ENCODE data around the gene ANKRD1. TPM values are rescaled to one million over a fixed set of nuclear protein-coding genes. Genes with fewer than 3 reads are reported as not detected.

Gene ANKRD1
- total and polyA plus RNA-seq, 2 donors (not counting 1 experiment from before 2014, with no cell fraction given), result not detected

DNA sequence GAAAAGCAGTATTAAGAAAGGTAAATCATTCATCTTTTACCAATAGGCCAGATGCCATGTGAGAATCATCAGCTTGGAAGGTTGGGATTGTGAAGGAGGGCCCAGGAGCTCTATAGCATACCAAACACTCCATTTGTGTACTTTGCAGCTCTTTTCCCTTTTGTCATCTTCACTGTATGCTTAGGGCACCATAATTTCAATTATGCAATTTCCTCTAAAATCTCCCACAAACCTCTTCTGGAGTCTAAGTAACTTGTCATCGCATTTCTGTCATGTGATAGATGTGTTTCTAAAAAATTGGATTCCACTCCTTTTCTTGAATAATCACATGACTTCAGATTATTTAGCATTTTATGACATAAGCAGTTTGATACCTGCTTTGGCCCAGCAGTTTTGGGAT lies 31.3 kb downstream of the ANKRD1 start:
- ATAC-seq (ENCODE audit: low read depth) (no peak), DNase-seq (no peak)
- H3K9ac ChIP-seq (ENCODE audit: low read length), result no peak overlapping the region
- intact Hi-C loops (cut with micrococcal nuclease), result no loop called here
- H3K27me3 ChIP-seq (replicated peaks in 1 of 4; ENCODE audit: control extremely low read depth in 1 of 4, control insufficient read depth in 3 of 4, insufficient read depth in 4 of 4, low read length in 3 of 4), result no peaks in the 10 kb centered on the region
- no peak overlapping the region for H2AFZ ChIP-seq (ENCODE audit: insufficient read depth, low read depth, low read length, poor library complexity, severe bottlenecking)
- H4K20me1 ChIP-seq (ENCODE audit: control insufficient read depth, insufficient read depth, low read length, poor library complexity, severe bottlenecking), result no peaks in the 10 kb centered on the region
- Mint-ChIP-seq H3K4me3 (no peak overlapping the region), H3K9me3 (ENCODE audit: insufficient read depth) (no peaks in the 10 kb centered on the region), H3K4me1 (no peaks in the 10 kb centered on the region), H3K27ac (no peak overlapping the region), H3K27me3 (no peaks in the 10 kb centered on the region)
- H3K4me2 ChIP-seq (replicated peaks; ENCODE audit: low read depth, low read length, poor library complexity, severe bottlenecking), result no peak overlapping the region
- TF ChIP-seq, protein P1, sequence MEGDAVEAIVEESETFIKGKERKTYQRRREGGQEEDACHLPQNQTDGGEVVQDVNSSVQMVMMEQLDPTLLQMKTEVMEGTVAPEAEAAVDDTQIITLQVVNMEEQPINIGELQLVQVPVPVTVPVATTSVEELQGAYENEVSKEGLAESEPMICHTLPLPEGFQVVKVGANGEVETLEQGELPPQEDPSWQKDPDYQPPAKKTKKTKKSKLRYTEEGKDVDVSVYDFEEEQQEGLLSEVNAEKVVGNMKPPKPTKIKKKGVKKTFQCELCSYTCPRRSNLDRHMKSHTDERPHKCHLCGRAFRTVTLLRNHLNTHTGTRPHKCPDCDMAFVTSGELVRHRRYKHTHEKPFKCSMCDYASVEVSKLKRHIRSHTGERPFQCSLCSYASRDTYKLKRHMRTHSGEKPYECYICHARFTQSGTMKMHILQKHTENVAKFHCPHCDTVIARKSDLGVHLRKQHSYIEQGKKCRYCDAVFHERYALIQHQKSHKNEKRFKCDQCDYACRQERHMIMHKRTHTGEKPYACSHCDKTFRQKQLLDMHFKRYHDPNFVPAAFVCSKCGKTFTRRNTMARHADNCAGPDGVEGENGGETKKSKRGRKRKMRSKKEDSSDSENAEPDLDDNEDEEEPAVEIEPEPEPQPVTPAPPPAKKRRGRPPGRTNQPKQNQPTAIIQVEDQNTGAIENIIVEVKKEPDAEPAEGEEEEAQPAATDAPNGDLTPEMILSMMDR (IDR thresholded peaks at IDR 0.05), result no peak
- TF ChIP-seq EZH2 (IDR thresholded peaks at IDR 0.05; ENCODE audit: borderline replicate concordance, insufficient read depth, low read depth, low read length, poor library complexity, severe bottlenecking), result no peak
- ChIA-PET POLR2A (no interaction called here), CTCF (interaction anchor here (0.7 to 3.5 kb wide), 4 partner anchors 10 to 26 kb away, joined by 3 to 18 read pairs (median 4); no protein-coding TSS in a partner anchor)
- H3K36me3 ChIP-seq (replicated peaks in 1 of 2; ENCODE audit: control extremely low read depth in 1 of 2, control insufficient read depth in 1 of 2, extremely low read depth in 1 of 2, insufficient read depth in 2 of 2, low read length in 1 of 2), result peaks cover 0 to 81% of the 10 kb centered on the region in 2 experiments
- no peaks in the 10 kb centered on the region for H3K9me3 ChIP-seq (ENCODE audit: control extremely low read depth in 1 of 3, control insufficient read depth in 2 of 3, insufficient read depth in 1 of 3, low read length in 2 of 3)
- no peaks in the 10 kb centered on the region for H3K4me1 ChIP-seq (ENCODE audit: control insufficient read depth in 2 of 2, insufficient read depth in 2 of 2, low read length in 2 of 2)
- no CpG with 5 or more reads among the region's 1 CpG for WGBS (ENCODE audit: insufficient coverage)
- H3K79me2 ChIP-seq (ENCODE audit: control insufficient read depth, insufficient read depth, low read length), result no peaks in the 10 kb centered on the region
- H3K4me3 ChIP-seq (ENCODE audit: control extremely low read depth in 1 of 5, extremely low read depth in 1 of 5, insufficient read depth in 1 of 5, low read depth in 2 of 5, low read length in 4 of 5), result no peak overlapping the region
- no peak overlapping the region for H3K27ac ChIP-seq (ENCODE audit: low read length in 2 of 2)

DNA sequence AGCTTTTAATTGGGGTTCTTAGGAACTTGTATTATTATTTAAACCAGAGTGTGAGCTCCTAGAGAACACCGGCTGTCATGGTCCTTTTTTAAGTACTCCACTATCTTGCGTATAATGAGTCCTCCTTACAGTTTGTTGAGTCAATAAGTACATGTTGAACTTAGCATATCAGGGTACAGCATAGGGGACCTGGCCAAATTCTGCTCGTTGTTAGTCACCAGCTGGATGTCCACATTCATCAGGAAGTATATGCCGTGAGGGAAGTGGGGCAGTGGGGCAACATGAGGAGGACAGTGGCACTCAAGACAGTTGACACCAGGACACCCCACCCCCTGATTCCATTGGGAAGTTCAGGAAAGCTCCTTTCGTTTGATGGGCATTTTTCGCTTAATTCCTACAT lies 32.5 kb downstream of the ANKRD1 start:
- no peak overlapping the region for H2AFZ ChIP-seq (ENCODE audit: insufficient read depth, low read depth, low read length, poor library complexity, severe bottlenecking)
- DNase-seq, result no peak
- H3K4me2 ChIP-seq (replicated peaks; ENCODE audit: low read depth, low read length, poor library complexity, severe bottlenecking), result no peak overlapping the region
- H3K9ac ChIP-seq (ENCODE audit: low read length), result no peak overlapping the region
- H3K4me1 ChIP-seq (ENCODE audit: control insufficient read depth in 2 of 2, insufficient read depth in 2 of 2, low read length in 2 of 2), result no peaks in the 10 kb centered on the region
- H3K4me3 ChIP-seq (ENCODE audit: control extremely low read depth in 1 of 5, extremely low read depth in 1 of 5, insufficient read depth in 1 of 5, low read depth in 2 of 5, low read length in 4 of 5), result no peak overlapping the region
- intact Hi-C loops (cut with micrococcal nuclease), result no loop called here
- WGBS (ENCODE audit: insufficient coverage), result 100% methylated on average over 2 of the region's 6 CpGs
- H3K79me2 ChIP-seq (ENCODE audit: control insufficient read depth, insufficient read depth, low read length), result no peaks in the 10 kb centered on the region
- peaks cover 0 to 81% of the 10 kb centered on the region in 2 experiments for H3K36me3 ChIP-seq (replicated peaks in 1 of 2; ENCODE audit: control extremely low read depth in 1 of 2, control insufficient read depth in 1 of 2, extremely low read depth in 1 of 2, insufficient read depth in 2 of 2, low read length in 1 of 2)
- no peaks in the 10 kb centered on the region for H3K9me3 ChIP-seq (ENCODE audit: control extremely low read depth in 1 of 3, control insufficient read depth in 2 of 3, insufficient read depth in 1 of 3, low read length in 2 of 3)
- H3K27me3 Mint-ChIP-seq, result no peaks in the 10 kb centered on the region
- no peaks in the 10 kb centered on the region for H3K9me3 Mint-ChIP-seq (ENCODE audit: insufficient read depth)
- H3K4me1 Mint-ChIP-seq, result no peaks in the 10 kb centered on the region
- no peak overlapping the region for H3K4me3 Mint-ChIP-seq
- no peak overlapping the region for H3K27ac Mint-ChIP-seq
- H4K20me1 ChIP-seq (ENCODE audit: control insufficient read depth, insufficient read depth, low read length, poor library complexity, severe bottlenecking), result no peaks in the 10 kb centered on the region
- no peak for TF ChIP-seq EZH2 (IDR thresholded peaks at IDR 0.05; ENCODE audit: borderline replicate concordance, insufficient read depth, low read depth, low read length, poor library complexity, severe bottlenecking)
- TF ChIP-seq, protein P1 (IDR thresholded peaks at IDR 0.05), result no peak
- ChIA-PET CTCF (interaction anchor here (1.1 to 3.5 kb wide), 4 partner anchors 9 to 362 kb away, joined by 4 to 18 read pairs (median 6); no protein-coding TSS in a partner anchor), POLR2A (interaction anchor here (0.7 kb wide), 1 partner anchor 999 kb away, joined by 4 read pairs; no protein-coding TSS in a partner anchor)
- H3K27ac ChIP-seq (ENCODE audit: low read length in 2 of 2), result no peak overlapping the region
- H3K27me3 ChIP-seq (replicated peaks in 1 of 4; ENCODE audit: control extremely low read depth in 1 of 4, control insufficient read depth in 3 of 4, insufficient read depth in 4 of 4, low read length in 3 of 4), result no peaks in the 10 kb centered on the region
- no peak for ATAC-seq (ENCODE audit: low read depth)

All from B cell (primary cell).